GM12873 (cell line): ENCODE results near the gene NDUFS2.

Experiments used
- TF ChIP-seq, protein P1 (sequence below): IDR thresholded peaks from 2 replicates; pipeline ENCODE4 v1.5.1; 2012; ENCODE audit warnings: low read depth, mild to moderate bottlenecking, moderate library complexity, low read length, control low read depth; ENCODE audit not compliant: insufficient read depth; ENCODE audit errors: missing control alignments

The NDUFS2 gene

DNA sequence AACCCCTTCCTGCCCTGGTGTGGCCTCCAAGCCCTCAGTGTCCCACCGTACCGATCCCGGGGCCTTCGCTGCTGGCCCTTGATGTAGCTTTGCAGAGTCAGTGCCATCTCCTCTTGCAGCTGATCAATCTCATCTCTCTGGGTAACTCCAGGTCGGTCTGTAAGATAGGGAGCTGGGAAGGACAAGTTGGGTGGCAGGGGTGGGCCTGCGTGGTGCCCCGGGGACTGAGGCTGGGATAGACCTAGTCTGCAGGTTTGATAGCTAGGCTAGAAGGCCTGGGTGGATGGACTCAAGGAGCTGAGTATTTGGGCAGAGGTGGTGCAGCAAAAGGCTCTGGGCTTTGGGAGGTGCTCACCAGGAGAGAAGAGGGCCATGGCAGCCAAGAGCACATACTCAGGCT is 28.6 kb downstream of the NDUFS2 start:
- TF ChIP-seq, protein P1, sequence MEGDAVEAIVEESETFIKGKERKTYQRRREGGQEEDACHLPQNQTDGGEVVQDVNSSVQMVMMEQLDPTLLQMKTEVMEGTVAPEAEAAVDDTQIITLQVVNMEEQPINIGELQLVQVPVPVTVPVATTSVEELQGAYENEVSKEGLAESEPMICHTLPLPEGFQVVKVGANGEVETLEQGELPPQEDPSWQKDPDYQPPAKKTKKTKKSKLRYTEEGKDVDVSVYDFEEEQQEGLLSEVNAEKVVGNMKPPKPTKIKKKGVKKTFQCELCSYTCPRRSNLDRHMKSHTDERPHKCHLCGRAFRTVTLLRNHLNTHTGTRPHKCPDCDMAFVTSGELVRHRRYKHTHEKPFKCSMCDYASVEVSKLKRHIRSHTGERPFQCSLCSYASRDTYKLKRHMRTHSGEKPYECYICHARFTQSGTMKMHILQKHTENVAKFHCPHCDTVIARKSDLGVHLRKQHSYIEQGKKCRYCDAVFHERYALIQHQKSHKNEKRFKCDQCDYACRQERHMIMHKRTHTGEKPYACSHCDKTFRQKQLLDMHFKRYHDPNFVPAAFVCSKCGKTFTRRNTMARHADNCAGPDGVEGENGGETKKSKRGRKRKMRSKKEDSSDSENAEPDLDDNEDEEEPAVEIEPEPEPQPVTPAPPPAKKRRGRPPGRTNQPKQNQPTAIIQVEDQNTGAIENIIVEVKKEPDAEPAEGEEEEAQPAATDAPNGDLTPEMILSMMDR: no peak

DNA sequence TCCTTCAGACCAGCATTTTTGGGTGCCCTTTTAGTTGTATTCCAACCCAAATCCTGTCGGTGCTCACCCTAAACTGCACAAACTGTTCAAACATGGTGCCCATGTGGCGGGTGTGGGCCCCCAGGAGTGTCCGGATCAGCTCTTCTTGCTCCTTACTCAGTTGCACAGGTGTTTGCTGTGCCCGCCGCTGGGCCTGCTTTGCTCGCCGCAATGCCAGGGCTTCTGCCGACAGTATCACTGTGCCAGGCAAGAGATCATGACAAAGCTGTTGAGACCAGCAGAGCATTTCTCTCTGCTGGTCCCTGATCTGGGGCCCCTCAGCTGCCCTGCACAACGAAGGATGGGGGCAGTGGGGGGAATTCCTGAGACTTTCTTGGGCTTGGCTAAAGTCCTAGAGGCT is 30.9 kb downstream of the NDUFS2 start:
- TF ChIP-seq, protein P1: no peak

DNA sequence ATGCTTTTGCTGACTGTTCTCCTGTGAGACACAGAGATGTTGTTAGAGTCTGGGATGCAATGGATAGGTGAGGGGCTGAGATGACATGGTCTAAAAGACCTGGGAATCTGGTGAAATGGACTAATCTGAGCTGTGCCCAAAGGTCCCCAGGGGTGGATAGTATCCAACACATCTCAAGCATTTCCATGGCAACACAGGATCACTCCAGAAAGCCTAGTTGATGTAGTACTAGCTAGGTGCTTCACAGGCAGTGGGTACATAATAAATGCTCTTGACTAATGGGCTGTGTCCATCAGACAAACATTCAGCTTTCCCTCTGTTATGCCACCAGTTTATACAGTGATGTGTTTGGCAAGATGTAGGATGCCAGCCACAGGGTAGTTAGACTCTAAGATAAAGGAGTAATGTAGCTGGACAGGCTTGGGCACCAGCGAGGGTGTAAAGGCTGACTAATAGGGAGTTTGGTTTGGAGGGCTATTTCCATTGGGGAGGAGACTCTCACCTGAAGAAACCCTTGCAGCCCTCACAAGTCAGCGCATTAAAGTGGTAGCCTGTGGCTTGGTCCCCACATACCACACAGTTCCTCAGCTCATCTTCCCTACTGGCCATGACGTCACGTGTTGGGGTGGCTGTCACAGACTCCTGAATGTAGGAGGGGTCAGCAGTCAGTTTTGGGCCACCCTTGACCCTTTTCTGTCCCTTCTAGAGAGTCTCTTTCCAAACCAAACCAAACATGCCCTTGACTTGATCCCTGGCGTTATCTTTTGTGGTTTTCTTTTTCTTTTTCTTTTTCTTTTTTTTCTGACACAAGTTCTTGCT is 34.0 kb downstream of the NDUFS2 start:
- TF ChIP-seq, protein P1: no peak

DNA sequence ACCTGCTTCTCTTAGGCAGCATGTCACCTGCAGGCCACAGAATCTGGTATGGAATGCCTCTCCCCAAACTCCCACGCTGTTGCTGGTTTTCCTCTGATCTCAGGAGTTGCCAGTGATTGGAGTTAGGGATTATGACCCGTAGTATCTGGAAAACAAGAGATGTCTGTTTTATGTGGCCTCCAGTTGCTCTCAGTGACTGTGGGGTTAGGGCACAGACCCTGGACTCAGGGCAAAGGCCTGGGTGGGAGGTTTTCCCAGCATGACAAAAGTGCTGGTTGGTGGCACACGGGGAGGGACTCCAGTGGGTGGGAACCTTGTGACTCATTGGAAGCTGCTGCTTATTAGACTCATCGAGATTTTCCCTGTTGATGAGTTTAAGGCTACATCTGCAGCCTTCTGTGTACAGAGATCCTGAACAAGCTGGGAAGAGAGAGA is 35.9 kb downstream of the NDUFS2 start, which contains the start of gene NR1I3:
Gene NR1I3, minus strand, starts transcription at position 165 of the 435 bp plus-strand sequence. CDS start 1,638 bp downstream, outside the sequence.
- TF ChIP-seq, protein P1: no peak

DNA sequence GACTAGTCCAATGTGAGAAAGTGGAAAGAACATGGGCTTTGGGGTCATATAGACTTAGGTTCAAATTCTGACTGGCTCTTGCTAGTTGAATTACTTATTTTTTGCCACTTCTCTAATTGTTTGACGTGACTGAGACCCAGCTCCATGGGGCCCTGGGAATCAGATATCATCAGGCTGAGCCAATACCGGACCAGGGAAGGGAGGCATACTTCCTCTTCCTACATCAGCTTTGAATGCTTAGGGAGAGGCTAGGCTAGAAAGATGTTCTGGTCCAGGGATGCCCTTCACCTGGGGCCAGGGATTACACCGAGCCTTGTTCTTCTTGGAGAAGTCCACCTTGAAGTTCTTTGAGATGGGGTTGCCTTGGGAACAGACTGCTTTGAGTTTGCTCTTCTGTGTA is 39.5 kb downstream of the NDUFS2 start:
- TF ChIP-seq, protein P1: no peak

DNA sequence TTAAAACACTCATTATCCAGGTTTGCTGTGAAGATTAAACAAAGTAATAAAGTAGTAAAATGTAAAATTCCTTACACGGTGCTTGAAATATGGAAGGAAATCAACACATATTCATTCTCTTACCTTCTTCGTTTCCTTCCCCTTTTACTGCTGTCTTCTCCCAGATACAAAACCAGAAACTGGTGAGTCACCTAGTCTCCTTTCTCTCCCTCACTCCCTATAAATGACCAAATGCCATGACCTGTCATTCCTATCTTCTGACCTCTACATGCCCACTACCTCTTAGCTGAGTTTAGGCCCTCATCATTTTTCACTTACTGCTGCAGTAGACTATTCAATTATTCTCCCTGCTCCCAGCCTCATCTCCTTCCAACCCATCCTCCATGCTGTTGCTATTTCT is 40.1 kb downstream of the NDUFS2 start:
- TF ChIP-seq, protein P1: no peak

DNA sequence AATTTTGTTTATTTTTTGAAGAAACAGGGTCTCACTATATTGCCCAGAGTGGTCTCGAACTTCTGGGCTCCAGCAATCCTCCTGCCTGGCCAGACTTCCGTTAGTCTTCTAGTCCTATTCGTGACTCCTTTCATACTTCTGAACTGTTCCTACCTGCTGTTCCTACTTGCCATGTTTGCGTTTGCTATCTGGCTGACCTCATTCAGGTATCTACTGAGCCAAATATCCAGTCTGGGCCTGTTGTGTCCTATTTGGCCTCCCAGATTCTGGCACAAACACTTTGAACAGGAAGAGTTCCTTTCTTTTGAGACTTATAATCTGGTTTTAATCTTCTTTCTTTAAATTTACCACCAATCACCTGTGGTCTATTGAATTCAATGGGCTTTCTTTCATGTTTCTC is 42.7 kb downstream of the NDUFS2 start:
- TF ChIP-seq, protein P1: no peak
